Measurements from ENCODE around the gene FLOT2.

GRCh38 chr17:28841901-28842281 is 55.6 kb downstream of the FLOT2 start:
- TF ChIP-seq, protein P1, sequence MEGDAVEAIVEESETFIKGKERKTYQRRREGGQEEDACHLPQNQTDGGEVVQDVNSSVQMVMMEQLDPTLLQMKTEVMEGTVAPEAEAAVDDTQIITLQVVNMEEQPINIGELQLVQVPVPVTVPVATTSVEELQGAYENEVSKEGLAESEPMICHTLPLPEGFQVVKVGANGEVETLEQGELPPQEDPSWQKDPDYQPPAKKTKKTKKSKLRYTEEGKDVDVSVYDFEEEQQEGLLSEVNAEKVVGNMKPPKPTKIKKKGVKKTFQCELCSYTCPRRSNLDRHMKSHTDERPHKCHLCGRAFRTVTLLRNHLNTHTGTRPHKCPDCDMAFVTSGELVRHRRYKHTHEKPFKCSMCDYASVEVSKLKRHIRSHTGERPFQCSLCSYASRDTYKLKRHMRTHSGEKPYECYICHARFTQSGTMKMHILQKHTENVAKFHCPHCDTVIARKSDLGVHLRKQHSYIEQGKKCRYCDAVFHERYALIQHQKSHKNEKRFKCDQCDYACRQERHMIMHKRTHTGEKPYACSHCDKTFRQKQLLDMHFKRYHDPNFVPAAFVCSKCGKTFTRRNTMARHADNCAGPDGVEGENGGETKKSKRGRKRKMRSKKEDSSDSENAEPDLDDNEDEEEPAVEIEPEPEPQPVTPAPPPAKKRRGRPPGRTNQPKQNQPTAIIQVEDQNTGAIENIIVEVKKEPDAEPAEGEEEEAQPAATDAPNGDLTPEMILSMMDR (optimal IDR thresholded peaks at IDR 0.05 in 1 of 3, IDR thresholded peaks at IDR 0.05 in 1 of 3, conservative IDR thresholded peaks at IDR 0.05 in 1 of 3; ENCODE audit: extremely low read depth in 1 of 3, insufficient read depth in 2 of 3, low read length in 3 of 3): no peak
- TF ChIP-seq EZH2 (IDR thresholded peaks at IDR 0.05; ENCODE audit: low read length): no peak

Data from keratinocyte (primary cell).